Cortex of kidney (tissue), 1 donor: ENCODE data around the gene NSUN5.
"Not testable (repeated sequence)": the region's sequence is repeated elsewhere in the genome, so short reads cannot be mapped to it uniquely, and the experiment has no call there.

ENCODE experiments used
- DNase-seq: peaks from one replicate; lab custom pipeline; 2025; lab: John Stamatoyannopoulos, UW

Gene NSUN5

GRCh38 chr7:73308665-73309214 lies at the start of gene NSUN5:
NSUN5 (minus strand) TSS chr7:73308826; CDS start chr7:73308790, 36 bp downstream.
- no peak for DNase-seq

GRCh38 chr7:73356159-73356558 lies 47.5 kb upstream of the NSUN5 start:
- no peak for DNase-seq

- DNase-seq, result no peak
Measured at GRCh38 chr7:73354821-73355220, 46.2 kb upstream of the NSUN5 start.

- DNase-seq, result no peak
Measured at GRCh38 chr7:73354196-73354595, 45.6 kb upstream of the NSUN5 start.

- no peak for DNase-seq
Measured at GRCh38 chr7:73353243-73353642, 44.6 kb upstream of the NSUN5 start.

- no peak for DNase-seq
Measured at GRCh38 chr7:73352784-73353183, 44.2 kb upstream of the NSUN5 start.

- no peak for DNase-seq
Measured at GRCh38 chr7:73351447-73352167, 43.0 kb upstream of the NSUN5 start.

- DNase-seq, result no peak
Measured at GRCh38 chr7:73350306-73351068, 41.9 kb upstream of the NSUN5 start.

GRCh38 chr7:73349763-73350162 lies 41.1 kb upstream of the NSUN5 start:
- no peak for DNase-seq

- DNase-seq, result no peak
Measured at GRCh38 chr7:73345951-73346350, 37.3 kb upstream of the NSUN5 start.

- DNase-seq, result no peak
Measured at GRCh38 chr7:73345538-73345937, 36.9 kb upstream of the NSUN5 start.

GRCh38 chr7:73343671-73344380 lies 35.2 kb upstream of the NSUN5 start:
- DNase-seq, result no peak

- DNase-seq, result no peak
Measured at GRCh38 chr7:73342645-73343044, 34.0 kb upstream of the NSUN5 start.

GRCh38 chr7:73341877-73342276 lies 33.3 kb upstream of the NSUN5 start:
- DNase-seq, result no peak

GRCh38 chr7:73340514-73340913 lies 31.9 kb upstream of the NSUN5 start:
- no peak for DNase-seq

- no peak for DNase-seq
Measured at GRCh38 chr7:73338321-73338720, 29.7 kb upstream of the NSUN5 start.

GRCh38 chr7:73332447-73332846 lies 23.8 kb upstream of the NSUN5 start:
- DNase-seq, result no peak

- no peak for DNase-seq
Measured at GRCh38 chr7:73330772-73331171, 22.1 kb upstream of the NSUN5 start.

- DNase-seq, result no peak
Measured at GRCh38 chr7:73329861-73330581, 21.4 kb upstream of the NSUN5 start.

- no peak for DNase-seq
Measured at GRCh38 chr7:73328696-73329095, 20.1 kb upstream of the NSUN5 start.

- not testable (repeated sequence) for DNase-seq
Measured at GRCh38 chr7:73327922-73328321, 19.3 kb upstream of the NSUN5 start, which contains the start of the genes FKBP6 and TRIM50. FKBP6 (plus strand) TSS chr7:73328161; CDS start chr7:73328429, 268 bp downstream. TRIM50 (minus strand) TSS chr7:73328082; CDS start chr7:73324787, 3,295 bp downstream.

GRCh38 chr7:73327449-73327848 lies 18.8 kb upstream of the NSUN5 start:
- DNase-seq, result not testable (repeated sequence)
